Measurements from ENCODE around the gene RAB4B. TPM values are rescaled to one million over a fixed set of nuclear protein-coding genes. Genes with fewer than 3 reads are reported as not detected.

RAB4B gene
- total and polyA plus RNA-seq, 9 donors, result 6.5 to 32.9 (median 18.9) TPM

DNA sequence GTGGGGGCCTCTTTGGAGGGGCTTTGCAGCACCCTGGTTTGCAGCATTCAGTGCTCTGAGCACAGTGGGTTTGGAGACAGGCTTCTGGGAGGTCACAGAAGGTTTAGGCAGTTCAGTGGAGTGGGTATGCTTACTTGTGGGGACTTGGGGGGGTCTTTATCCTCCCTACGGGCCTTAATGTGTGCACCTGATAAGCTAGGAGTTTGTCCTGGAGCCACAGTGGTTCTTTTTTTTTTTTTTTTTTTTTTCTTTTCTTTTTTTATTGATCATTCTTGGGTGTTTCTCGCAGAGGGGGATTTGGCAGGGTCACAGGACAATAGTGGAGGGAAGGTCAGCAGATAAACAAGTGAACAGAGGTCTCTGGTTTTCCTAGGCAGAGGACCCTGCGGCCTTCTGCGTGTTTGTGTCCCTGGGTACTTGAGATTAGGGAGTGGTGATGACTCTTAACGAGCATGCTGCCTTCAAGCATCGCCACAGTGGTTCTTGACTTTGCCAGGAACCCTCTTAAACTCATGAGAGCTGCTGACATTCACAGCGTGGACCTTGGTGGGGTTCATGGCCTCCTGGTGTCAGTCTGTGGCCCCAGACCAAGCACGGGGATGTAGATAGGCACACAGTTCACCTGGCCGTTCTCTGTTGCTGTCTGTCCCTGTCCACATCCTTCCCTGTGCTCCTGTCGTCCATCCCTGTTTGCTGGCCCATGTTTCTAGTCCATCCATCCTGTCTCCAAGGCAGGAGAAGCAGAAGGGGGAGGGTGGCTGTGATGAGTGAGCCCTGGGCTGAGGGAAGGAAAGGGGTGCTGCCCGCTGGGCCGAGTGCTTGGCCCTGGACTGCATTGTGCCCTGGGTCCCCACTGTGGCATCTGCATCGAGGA is 23.6 kb downstream of the RAB4B start:
- DNase-seq, result no peak
- no peaks in the 10 kb centered on the region for H3K9me3 ChIP-seq
- peak overlapping the region; percentile 67 to 71 for H3K27ac ChIP-seq
- peaks cover 52% of the 10 kb centered on the region for H3K4me1 ChIP-seq (ENCODE audit: insufficient read depth)
- no peaks in the 10 kb centered on the region for H3K36me3 ChIP-seq
- no peak for TF ChIP-seq POLR2A (IDR thresholded peaks at IDR 0.05)
- TF ChIP-seq, protein P1, sequence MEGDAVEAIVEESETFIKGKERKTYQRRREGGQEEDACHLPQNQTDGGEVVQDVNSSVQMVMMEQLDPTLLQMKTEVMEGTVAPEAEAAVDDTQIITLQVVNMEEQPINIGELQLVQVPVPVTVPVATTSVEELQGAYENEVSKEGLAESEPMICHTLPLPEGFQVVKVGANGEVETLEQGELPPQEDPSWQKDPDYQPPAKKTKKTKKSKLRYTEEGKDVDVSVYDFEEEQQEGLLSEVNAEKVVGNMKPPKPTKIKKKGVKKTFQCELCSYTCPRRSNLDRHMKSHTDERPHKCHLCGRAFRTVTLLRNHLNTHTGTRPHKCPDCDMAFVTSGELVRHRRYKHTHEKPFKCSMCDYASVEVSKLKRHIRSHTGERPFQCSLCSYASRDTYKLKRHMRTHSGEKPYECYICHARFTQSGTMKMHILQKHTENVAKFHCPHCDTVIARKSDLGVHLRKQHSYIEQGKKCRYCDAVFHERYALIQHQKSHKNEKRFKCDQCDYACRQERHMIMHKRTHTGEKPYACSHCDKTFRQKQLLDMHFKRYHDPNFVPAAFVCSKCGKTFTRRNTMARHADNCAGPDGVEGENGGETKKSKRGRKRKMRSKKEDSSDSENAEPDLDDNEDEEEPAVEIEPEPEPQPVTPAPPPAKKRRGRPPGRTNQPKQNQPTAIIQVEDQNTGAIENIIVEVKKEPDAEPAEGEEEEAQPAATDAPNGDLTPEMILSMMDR (IDR thresholded peaks at IDR 0.05), result no peak
- TF ChIP-seq EP300 (IDR thresholded peaks at IDR 0.05), result no peak
- intact Hi-C loops (cut with DNase I), result loop anchor here in 3 of 4 donors (5.0 to 10.0 kb wide), 3 partner anchors 49 to 139 kb away; partner anchors contain the start of genes COQ8B (in 2 of the 3), ITPKC (in 2 of the 3), ACTMAP (in 1 of the 3) and SNRPA (in 1 of the 3)
- 19 to 25% (median 22%) methylated on average over 13 of the region's 13 CpGs for whole genome bisulfite sequencing, 3 donors
- H3K27me3 ChIP-seq, result no peaks in the 10 kb centered on the region
- peak overlapping the region; percentile 79 for H3K4me3 ChIP-seq

DNA sequence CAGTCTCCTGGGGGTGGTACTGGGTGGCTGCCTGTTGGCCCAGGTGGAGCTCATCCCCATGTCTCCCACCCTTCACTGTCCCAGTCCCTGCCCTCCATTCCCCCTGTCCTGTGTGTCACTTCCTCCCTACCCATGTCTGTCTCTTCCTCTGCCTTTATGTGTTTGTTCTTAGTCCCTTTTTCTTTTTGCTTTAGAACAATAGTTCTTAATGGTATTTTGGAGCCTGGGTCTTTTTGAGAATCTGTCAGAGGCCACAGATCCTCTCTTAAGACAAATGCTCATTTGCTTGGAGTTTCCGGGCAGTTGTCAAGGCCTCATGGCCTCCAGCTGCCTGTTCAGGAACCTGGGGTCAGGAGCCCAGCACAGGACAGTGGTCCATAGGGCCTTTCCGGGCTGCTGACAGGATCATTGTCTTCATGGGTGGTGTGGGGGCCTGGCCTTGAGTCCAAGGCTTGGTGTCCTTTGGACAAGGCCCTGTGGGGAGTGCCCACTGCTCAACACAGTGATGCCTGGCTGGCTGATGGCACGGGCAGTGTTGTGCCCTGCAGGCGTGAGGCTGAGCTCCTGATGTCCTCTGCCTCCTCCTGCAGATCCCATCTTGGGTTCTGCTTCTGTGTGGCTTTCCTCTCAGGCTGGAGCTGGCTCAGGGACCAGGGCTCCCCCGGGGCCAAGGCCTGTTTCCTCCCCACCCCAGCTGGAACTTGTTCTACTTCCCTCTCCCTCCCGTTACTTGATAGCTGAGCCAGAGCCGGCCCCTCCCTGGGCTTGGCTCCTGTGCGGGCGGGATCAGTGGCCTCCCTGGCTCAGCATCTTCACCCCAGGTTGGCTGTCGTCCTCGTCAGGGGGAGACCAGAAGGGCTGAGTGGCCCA is 24.5 kb downstream of the RAB4B start:
- H3K4me3 ChIP-seq, result no peak overlapping the region
- intact Hi-C loops (cut with DNase I), result loop anchor here in 3 of 4 donors (5.0 to 10.0 kb wide), 3 partner anchors 50 to 140 kb away; partner anchors contain the start of genes COQ8B (in 2 of the 3), ITPKC (in 2 of the 3), ACTMAP (in 1 of the 3) and SNRPA (in 1 of the 3)
- H3K27me3 ChIP-seq, result no peaks in the 10 kb centered on the region
- no peaks in the 10 kb centered on the region for H3K9me3 ChIP-seq
- WGBS, 3 donors, result 5 to 7% (median 6%) methylated on average over 10 to 11 of the region's 11 CpGs
- DNase-seq, result peak; percentile 75 to 80 (median 79)
- H3K36me3 ChIP-seq, result no peaks in the 10 kb centered on the region
- H3K27ac ChIP-seq, result peak overlapping the region; percentile 67 to 71
- peaks cover 55% of the 10 kb centered on the region for H3K4me1 ChIP-seq (ENCODE audit: insufficient read depth)
- TF ChIP-seq POLR2A (IDR thresholded peaks at IDR 0.05) (no peak), EP300 (IDR thresholded peaks at IDR 0.05) (no peak)
- TF ChIP-seq, protein P1 (IDR thresholded peaks at IDR 0.05), result no peak

DNA sequence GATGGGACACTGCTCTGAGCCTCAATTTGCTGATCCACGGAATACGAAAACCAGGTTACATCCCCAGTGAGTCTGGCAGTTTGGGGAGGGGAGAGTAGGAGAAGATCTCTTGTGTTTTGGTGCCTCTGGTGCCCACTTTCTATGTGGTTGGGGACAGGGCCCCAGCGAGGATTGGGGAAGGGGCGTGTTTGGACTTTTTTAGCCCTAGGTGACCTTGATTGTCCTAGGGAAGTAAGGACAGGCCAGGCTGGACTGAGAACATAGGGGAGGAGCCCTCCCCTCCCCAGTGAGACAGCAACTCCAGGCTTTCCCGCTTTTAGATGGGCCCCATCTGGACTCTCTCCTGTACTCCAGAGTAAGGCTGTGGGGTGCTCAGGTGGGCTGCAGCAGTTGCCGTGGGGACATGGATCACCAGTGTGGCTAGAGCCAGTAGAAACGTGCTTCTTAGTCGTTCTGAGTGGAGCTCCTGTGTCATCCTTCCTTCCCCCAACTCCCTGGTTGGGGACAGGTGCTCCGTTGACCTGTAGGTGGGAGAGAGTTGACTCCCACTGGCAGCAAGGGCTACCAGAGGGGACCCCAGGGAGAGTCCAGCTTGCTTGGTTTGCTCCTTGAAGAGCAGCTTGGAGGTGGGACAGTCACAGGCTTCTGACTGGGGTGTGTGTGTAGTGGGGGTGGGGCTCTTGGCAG is 25.3 kb downstream of the RAB4B start:
- Histone ChIP-seq H3K27me3 (no peaks in the 10 kb centered on the region), H3K4me3 (no peak overlapping the region), H3K9me3 (no peaks in the 10 kb centered on the region), H3K4me1 (ENCODE audit: insufficient read depth) (peaks cover 53% of the 10 kb centered on the region), H3K36me3 (no peaks in the 10 kb centered on the region), H3K27ac (peak overlapping the region; percentile 67 to 71)
- TF ChIP-seq EP300 (IDR thresholded peaks at IDR 0.05), result no peak
- TF ChIP-seq, protein P1 (IDR thresholded peaks at IDR 0.05), result no peak
- no peak for TF ChIP-seq POLR2A (IDR thresholded peaks at IDR 0.05)
- DNase-seq, result no peak
- intact Hi-C loops (cut with DNase I), result loop anchor here in 3 of 4 donors (5.0 to 10.0 kb wide), 3 partner anchors 51 to 141 kb away; partner anchors contain the start of genes COQ8B (in 2 of the 3), ITPKC (in 2 of the 3), ACTMAP (in 1 of the 3) and SNRPA (in 1 of the 3)
- 29 to 43% (median 41%) methylated on average over 9 of the region's 9 CpGs for WGBS, 3 donors
